NCI-H2227 (cell line): ENCODE measurements around the gene SQOR.

Experiments
- DNase-seq: peaks from one replicate; lab custom pipeline; 2025; ENCODE audit not compliant: unreplicated experiment; lab: John Stamatoyannopoulos, UW

Gene SQOR

GRCh38 chr15:45704329-45705249 lies 69.8 kb downstream of the SQOR start:
- no peak for DNase-seq

- peak; percentile 81 for DNase-seq
Observed at GRCh38 chr15:45705510-45706473, 71.0 kb downstream of the SQOR start.

GRCh38 chr15:45710657-45711056 lies 75.8 kb downstream of the SQOR start:
- no peak for DNase-seq

GRCh38 chr15:45714590-45715488 lies 80.0 kb downstream of the SQOR start:
- peak; percentile 80 for DNase-seq

GRCh38 chr15:45715528-45715927 lies 80.7 kb downstream of the SQOR start:
- no peak for DNase-seq

- DNase-seq, result no peak
Observed at GRCh38 chr15:45719490-45719889, 84.7 kb downstream of the SQOR start.

- DNase-seq, result no peak
Observed at GRCh38 chr15:45720183-45720582, 85.4 kb downstream of the SQOR start.

GRCh38 chr15:45728641-45729040 lies 93.8 kb downstream of the SQOR start:
- DNase-seq, result no peak

- DNase-seq, result no peak
Observed at GRCh38 chr15:45729141-45729540, 94.3 kb downstream of the SQOR start.

- DNase-seq, result no peak
Observed at GRCh38 chr15:45731343-45731742, 96.5 kb downstream of the SQOR start.

- DNase-seq, result no peak
Observed at GRCh38 chr15:45732662-45733061, 97.8 kb downstream of the SQOR start.

- DNase-seq, result no peak
Observed at GRCh38 chr15:45734260-45734711, 99.5 kb downstream of the SQOR start.
